Measurements from ENCODE around the gene NUDT9. TPM values are rescaled to one million over a fixed set of nuclear protein-coding genes. Genes with fewer than 3 reads are reported as not detected.
"Not testable (repeated sequence)": the region's sequence is repeated elsewhere in the genome, so short reads cannot be mapped to it uniquely, and the experiment has no call there.

NUDT9 gene
- total RNA-seq, 1 donor from 2014 or later: 23.6 TPM

- peak; percentile 89 for DNase-seq (ENCODE audit: extremely low spot score, unreplicated experiment)
- H3K36me3 Mint-ChIP-seq (ENCODE audit: unreplicated experiment): peaks cover 6% of the 10 kb centered on the region
- H3K4me3 Mint-ChIP-seq (ENCODE audit: unreplicated experiment): peak within 1 kb of the TSS; percentile 87
- H3K4me1 Mint-ChIP-seq (ENCODE audit: unreplicated experiment): peaks cover 22% of the 10 kb centered on the region
- H3K9me3 Mint-ChIP-seq (ENCODE audit: unreplicated experiment): peaks cover 5% of the 10 kb centered on the region
- no peaks in the 10 kb centered on the region for H3K27me3 Mint-ChIP-seq (ENCODE audit: unreplicated experiment)
- TF ChIP-seq CTCF (IDR thresholded peaks at IDR 0.05): peak; percentile 30
- peak within 1 kb of the TSS; percentile 94 for H3K27ac Mint-ChIP-seq (ENCODE audit: unreplicated experiment)
Observed at GRCh38 chr4:87390891-87391575, 31.3 kb upstream of the NUDT9 start, which contains the start of gene HSD17B11. Gene HSD17B11, minus strand, starts transcription at chr4:87391188. Its CDS starts 118 bp downstream, at chr4:87391070.

- no peak for TF ChIP-seq CTCF (IDR thresholded peaks at IDR 0.05)
- no peak for DNase-seq (ENCODE audit: extremely low spot score, unreplicated experiment)
- Mint-ChIP-seq H3K9me3 (ENCODE audit: unreplicated experiment) (peaks cover 5% of the 10 kb centered on the region), H3K4me1 (ENCODE audit: unreplicated experiment) (peaks cover 22% of the 10 kb centered on the region), H3K27ac (ENCODE audit: unreplicated experiment) (peak overlapping the region; percentile 94), H3K27me3 (ENCODE audit: unreplicated experiment) (no peaks in the 10 kb centered on the region), H3K4me3 (ENCODE audit: unreplicated experiment) (peak overlapping the region; percentile 87), H3K36me3 (ENCODE audit: unreplicated experiment) (peaks cover 6% of the 10 kb centered on the region)
Observed at GRCh38 chr4:87391576-87392054, 30.8 kb upstream of the NUDT9 start.

- Mint-ChIP-seq H3K27me3 (ENCODE audit: unreplicated experiment) (no peaks in the 10 kb centered on the region), H3K4me1 (ENCODE audit: unreplicated experiment) (peaks cover 22% of the 10 kb centered on the region), H3K9me3 (ENCODE audit: unreplicated experiment) (peaks cover 5% of the 10 kb centered on the region), H3K27ac (ENCODE audit: unreplicated experiment) (no peak overlapping the region), H3K4me3 (ENCODE audit: unreplicated experiment) (no peak overlapping the region), H3K36me3 (ENCODE audit: unreplicated experiment) (peaks cover 6% of the 10 kb centered on the region)
- no peak for DNase-seq (ENCODE audit: extremely low spot score, unreplicated experiment)
- TF ChIP-seq CTCF (IDR thresholded peaks at IDR 0.05): no peak
Observed at GRCh38 chr4:87392183-87392582, 30.2 kb upstream of the NUDT9 start.

- not testable (repeated sequence) for H3K27ac Mint-ChIP-seq (ENCODE audit: unreplicated experiment); H3K9me3 Mint-ChIP-seq (ENCODE audit: unreplicated experiment); H3K4me1 Mint-ChIP-seq (ENCODE audit: unreplicated experiment)
Observed at GRCh38 chr4:87395073-87395472, 27.3 kb upstream of the NUDT9 start.

GRCh38 chr4:87395851-87396250 lies 26.5 kb upstream of the NUDT9 start:
- not testable (repeated sequence) for H3K36me3 Mint-ChIP-seq (ENCODE audit: unreplicated experiment); H3K9me3 Mint-ChIP-seq (ENCODE audit: unreplicated experiment); DNase-seq (ENCODE audit: extremely low spot score, unreplicated experiment); H3K4me3 Mint-ChIP-seq (ENCODE audit: unreplicated experiment); H3K27ac Mint-ChIP-seq (ENCODE audit: unreplicated experiment); H3K27me3 Mint-ChIP-seq (ENCODE audit: unreplicated experiment); H3K4me1 Mint-ChIP-seq (ENCODE audit: unreplicated experiment)

More at GRCh38 chr4:87395073-87395472, 27.3 kb upstream of the NUDT9 start:
- H3K36me3 Mint-ChIP-seq (ENCODE audit: unreplicated experiment); H3K4me3 Mint-ChIP-seq (ENCODE audit: unreplicated experiment); DNase-seq (ENCODE audit: extremely low spot score, unreplicated experiment); H3K27me3 Mint-ChIP-seq (ENCODE audit: unreplicated experiment): not testable (repeated sequence)

GRCh38 chr4:87399148-87399547 lies 23.2 kb upstream of the NUDT9 start:
- no peak overlapping the region for H3K4me3 Mint-ChIP-seq (ENCODE audit: unreplicated experiment)
- no peaks in the 10 kb centered on the region for H3K36me3 Mint-ChIP-seq (ENCODE audit: unreplicated experiment)
- peaks cover 6% of the 10 kb centered on the region for H3K9me3 Mint-ChIP-seq (ENCODE audit: unreplicated experiment)
- no peak for DNase-seq (ENCODE audit: extremely low spot score, unreplicated experiment)
- TF ChIP-seq CTCF (IDR thresholded peaks at IDR 0.05): no peak
- H3K27me3 Mint-ChIP-seq (ENCODE audit: unreplicated experiment): peaks cover 8% of the 10 kb centered on the region
- no peak overlapping the region for H3K27ac Mint-ChIP-seq (ENCODE audit: unreplicated experiment)
- H3K4me1 Mint-ChIP-seq (ENCODE audit: unreplicated experiment): no peaks in the 10 kb centered on the region

Measured in osteocyte (in vitro differentiated cells).